T-helper 1 cell (primary cell): Measurements from ENCODE around the gene TGFBR2.

Source experiments
- DNase-seq, 5 donors: peaks; one replicate each; pipeline ENCODE4 v3.0.0-alpha.2; 2012 to 2020

Gene TGFBR2

GRCh38 chr3:30604093-30604492, 2.3 kb upstream of the TGFBR2 start:
- no peak for DNase-seq

GRCh38 chr3:30604558-30604957, 1.8 kb upstream of the TGFBR2 start:
- no peak for DNase-seq

- no peak for DNase-seq
These were observed 1.4 kb upstream of the TGFBR2 start for GRCh38 chr3:30605005-30605404.

- DNase-seq: no peak
These were observed 598 bp upstream of the TGFBR2 start for GRCh38 chr3:30605706-30606300.

- DNase-seq: peak; percentile 30 to 74 (median 57)
These were observed 832 bp downstream of the TGFBR2 start for GRCh38 chr3:30607032-30607833.

- no peak for DNase-seq
These were observed 2.2 kb downstream of the TGFBR2 start for GRCh38 chr3:30608598-30608947.

- no peak for DNase-seq
These were observed 3.7 kb downstream of the TGFBR2 start for GRCh38 chr3:30609930-30610701.

- no peak for DNase-seq
These were observed 4.4 kb downstream of the TGFBR2 start for GRCh38 chr3:30610702-30611368.

GRCh38 chr3:30611613-30612436, 5.4 kb downstream of the TGFBR2 start:
- DNase-seq: peak in 1 of 5 donors; percentile 60

- no peak for DNase-seq
These were observed 6.2 kb downstream of the TGFBR2 start for GRCh38 chr3:30612437-30613132.

GRCh38 chr3:30613133-30613825, 6.9 kb downstream of the TGFBR2 start:
- DNase-seq: no peak

- no peak for DNase-seq
These were observed 8.0 kb downstream of the TGFBR2 start for GRCh38 chr3:30614373-30614772.

GRCh38 chr3:30614943-30615342, 8.5 kb downstream of the TGFBR2 start:
- DNase-seq: no peak

- DNase-seq: no peak
These were observed 9.4 kb downstream of the TGFBR2 start for GRCh38 chr3:30615615-30616346.

- DNase-seq: no peak
These were observed 10.1 kb downstream of the TGFBR2 start for GRCh38 chr3:30616347-30617027.

GRCh38 chr3:30617069-30617468, 10.7 kb downstream of the TGFBR2 start:
- no peak for DNase-seq

- DNase-seq: no peak
These were observed 11.3 kb downstream of the TGFBR2 start for GRCh38 chr3:30617653-30618052.

GRCh38 chr3:30618526-30618925, 12.1 kb downstream of the TGFBR2 start:
- no peak for DNase-seq

GRCh38 chr3:30619318-30619717, 12.9 kb downstream of the TGFBR2 start:
- no peak for DNase-seq
